Neural cell (in vitro differentiated cells): ENCODE results near the gene KCNQ5. TPM values are rescaled to one million over a fixed set of nuclear protein-coding genes. Genes with fewer than 3 reads are reported as not detected.

Experiments
- H2AFZ ChIP-seq: fragments of 200-600, 300-800 bp; sonication (generic), shearing (Covaris generic); 2 replicates; pipeline ENCODE4 v1.6.0; 2014; ENCODE audit warnings: low read depth, mild to moderate bottlenecking, antibody characterized with exemption, low read length, moderate library complexity
- H3F3A ChIP-seq: fragments of 200-600 bp; shearing (Covaris generic); 2 replicates; pipeline ENCODE4 v1.6.1; 2016; ENCODE audit warnings: mild to moderate bottlenecking, moderate library complexity, mixed read lengths, antibody characterized with exemption, low read length; ENCODE audit not compliant: insufficient read depth, poor library complexity, severe bottlenecking
- H3K27ac ChIP-seq: fragments of 200-600, 300-800 bp; sonication (generic), shearing (Covaris generic); 2 replicates; pipeline ENCODE4 v1.5.1; 2014; ENCODE audit warnings: mild to moderate bottlenecking, low read length, moderate library complexity
- H3K27me3 ChIP-seq: fragments of 300-800, 200-600 bp; sonication (generic), shearing (Covaris generic); 2 replicates; pipeline ENCODE4 v1.6.0; 2014; ENCODE audit warnings: mild to moderate bottlenecking, low read depth, low read length, moderate library complexity; ENCODE audit not compliant: insufficient read depth
- H3K36me3 ChIP-seq: fragments of 300-800, 200-600 bp; sonication (generic), shearing (Covaris generic); 2 replicates; pipeline ENCODE4 v1.5.1; 2014; ENCODE audit warnings: mild to moderate bottlenecking, antibody characterized with exemption, low read length, moderate library complexity; ENCODE audit not compliant: insufficient read depth
- H3K4me2 ChIP-seq: fragments of 300-800, 200-600 bp; sonication (generic), shearing (Covaris generic); 2 replicates; pipeline ENCODE4 v1.6.0; 2014; ENCODE audit warnings: mild to moderate bottlenecking, low read length
- H3K4me3 ChIP-seq: fragments of 300-800, 200-600 bp; sonication (generic), shearing (Covaris generic); 2 replicates; pipeline ENCODE4 v1.5.1; 2014; ENCODE audit warnings: mild to moderate bottlenecking, low read length, moderate library complexity
- H3K79me2 ChIP-seq: fragments of 200-600 bp; shearing (Covaris generic); replicated peaks from 2 replicates; pipeline ENCODE4 v1.6.0; 2014; ENCODE audit warnings: mild to moderate bottlenecking, low read length, moderate library complexity; ENCODE audit not compliant: insufficient read depth
- H3K9ac ChIP-seq: fragments of 300-800, 200-600 bp; sonication (generic), shearing (Covaris generic); 2 replicates; pipeline ENCODE4 v1.6.1; 2016; ENCODE audit warnings: mild to moderate bottlenecking, low read length, mixed read lengths
- H3K9me2 ChIP-seq: fragments of 200-600 bp; shearing (Covaris generic); 2 replicates; pipeline ENCODE4 v1.6.1; 2016; ENCODE audit warnings: mild to moderate bottlenecking, low read length, mixed read lengths; ENCODE audit not compliant: insufficient read depth
- H3K9me3 ChIP-seq: fragments of 200-600, 300-800 bp; sonication (generic), shearing (Covaris generic); 2 replicates; pipeline ENCODE4 v1.6.1; 2016; ENCODE audit warnings: mild to moderate bottlenecking, mixed run types, low read length, moderate library complexity, mixed read lengths
- H4K20me1 ChIP-seq: fragments of 200-600 bp; shearing (Covaris generic); 2 replicates; pipeline ENCODE4 v1.6.1; 2016; ENCODE audit warnings: mild to moderate bottlenecking, mixed run types; ENCODE audit not compliant: insufficient read depth
- CTCF ChIP-seq: fragments of 450-650 bp; IDR thresholded peaks from 2 replicates; pipeline ENCODE4 v1.5.1; 2014; ENCODE audit warnings: antibody characterized with exemption, mild to moderate bottlenecking, moderate library complexity; ENCODE audit not compliant: poor library complexity, severe bottlenecking
- EP300 ChIP-seq: fragments of 450-650 bp; conservative IDR thresholded peaks from 2 replicates; pipeline ENCODE4 v1.6.1; 2014; ENCODE audit warnings: antibody characterized with exemption, mild to moderate bottlenecking, moderate library complexity; ENCODE audit not compliant: poor library complexity, severe bottlenecking
- EZH2 ChIP-seq: fragments of 200-600, 300-800 bp; shearing (Covaris generic), sonication (generic); IDR thresholded peaks from 2 replicates; pipeline ENCODE4 v1.6.1; 2014; ENCODE audit warnings: antibody characterized with exemption, low read length, borderline replicate concordance, mild to moderate bottlenecking; ENCODE audit not compliant: insufficient read depth, poor library complexity, severe bottlenecking
- MXI1 ChIP-seq: fragments of 450-650 bp; conservative IDR thresholded peaks from 2 replicates; pipeline ENCODE4 v1.6.1; 2014; ENCODE audit warnings: antibody characterized with exemption, mild to moderate bottlenecking; ENCODE audit not compliant: poor library complexity, severe bottlenecking
- POLR2AphosphoS5 ChIP-seq: IDR thresholded peaks from 2 replicates; pipeline ENCODE4 v1.6.1; 2012
- RAD21 ChIP-seq: fragments of 450-650 bp; conservative IDR thresholded peaks from 2 replicates; pipeline ENCODE4 v1.6.1; 2014; ENCODE audit warnings: antibody characterized with exemption, mild to moderate bottlenecking, moderate library complexity
- REST ChIP-seq: IDR thresholded peaks from 2 replicates; pipeline ENCODE4 v1.6.1; 2012; ENCODE audit warnings: borderline replicate concordance
- SMC3 ChIP-seq: fragments of 450-650 bp; conservative IDR thresholded peaks from 2 replicates; pipeline ENCODE4 v1.6.1; 2014; ENCODE audit warnings: antibody characterized with exemption, mild to moderate bottlenecking, moderate library complexity; ENCODE audit not compliant: poor library complexity
- TAF1 ChIP-seq: IDR thresholded peaks from 2 replicates; pipeline ENCODE4 v1.6.1; 2012; ENCODE audit warnings: low read depth
- polyA plus RNA-seq: library from polyadenylated mRNA; depleted of rRNA; stranded (reverse); fragments of >200 nt; gene quantifications from 2 replicates; pipeline ENCODE4 v1.2.3, GENCODE V29; 2014

Gene KCNQ5
- polyA plus RNA-seq, 1 donor from 2014 or later, result 0.30 TPM

GRCh38 chr6:73058736-73059135, 436.9 kb downstream of the KCNQ5 start:
- H3K9me2 ChIP-seq, result no peaks in the 10 kb centered on the region
- no peak for TF ChIP-seq MXI1
- TF ChIP-seq SMC3, result no peak
- TF ChIP-seq EP300, result no peak
- TF ChIP-seq CTCF, result no peak
- no peak for TF ChIP-seq POLR2AphosphoS5
- no peak for TF ChIP-seq EZH2
- no peak for TF ChIP-seq RAD21
- no peak for TF ChIP-seq REST
- no peak for TF ChIP-seq TAF1

GRCh38 chr6:73062130-73062529, 440.3 kb downstream of the KCNQ5 start:
- Histone ChIP-seq H4K20me1 (no peaks in the 10 kb centered on the region), H3K9ac (no peak overlapping the region), H3K36me3 (no peaks in the 10 kb centered on the region), H3F3A (no peaks in the 10 kb centered on the region), H3K9me3 (no peaks in the 10 kb centered on the region), H3K4me3 (no peak overlapping the region), H3K4me2 (no peak overlapping the region), H3K79me2 (no peaks in the 10 kb centered on the region), H3K9me2 (no peaks in the 10 kb centered on the region), H2AFZ (no peak overlapping the region), H3K27ac (no peak overlapping the region), H3K27me3 (no peaks in the 10 kb centered on the region)
- TF ChIP-seq POLR2AphosphoS5, result no peak
- TF ChIP-seq SMC3, result no peak
- no peak for TF ChIP-seq TAF1
- TF ChIP-seq CTCF, result no peak
- TF ChIP-seq MXI1, result no peak
- TF ChIP-seq REST, result no peak

More at GRCh38 chr6:73058736-73059135, 436.9 kb downstream of the KCNQ5 start:
- Histone ChIP-seq H3K36me3 (no peaks in the 10 kb centered on the region), H3K9ac (no peak overlapping the region), H2AFZ (no peak overlapping the region), H3K27me3 (no peaks in the 10 kb centered on the region), H3K9me3 (no peaks in the 10 kb centered on the region), H3K27ac (no peak overlapping the region), H3K4me3 (no peak overlapping the region), H4K20me1 (no peaks in the 10 kb centered on the region), H3K4me2 (no peak overlapping the region), H3F3A (no peaks in the 10 kb centered on the region), H3K79me2 (no peaks in the 10 kb centered on the region)
